OCI-LY7 (cell line): ENCODE measurements around the gene UROD. TPM values are rescaled to one million over a fixed set of nuclear protein-coding genes. Genes with fewer than 3 reads are reported as not detected.

Experiments used
- BruUV-seq: library from RNA; stranded (reverse); fragments of 400-500 nt; replicated peaks from 2 replicates; lab custom pipeline; 2021; lab: Mats Ljungman, UMichigan
- CTCF ChIA-PET: fragments of 300-600 bp; sonication (Branson Sonifier 250); formaldehyde crosslinking; loops from one replicate; lab custom pipeline; 2022; ENCODE audit warnings: antibody characterized with exemption; ENCODE audit not compliant: unreplicated experiment; lab: Charles Lee
- POLR2A ChIA-PET: fragments of 300-600 bp; sonication (Branson Sonifier 250); formaldehyde crosslinking; loops from one replicate; lab custom pipeline; 2022; ENCODE audit warnings: antibody characterized with exemption; lab: Charles Lee
- DNase-seq: peaks from one replicate; pipeline ENCODE4 v3.0.0-alpha.2; 2015; ENCODE audit warnings: low spot score
- H2AFZ ChIP-seq: fragments of 200-600 bp; sonication (generic), shearing (Covaris generic); 2 replicates; pipeline ENCODE4 v1.6.1; 2014; ENCODE audit warnings: mild to moderate bottlenecking, antibody characterized with exemption, low read length, moderate library complexity
- H3K27ac ChIP-seq: fragments of 200-600 bp; sonication (generic); 2 replicates; pipeline ENCODE4 v1.5.1; 2014; ENCODE audit warnings: mixed run types, low read depth, mild to moderate bottlenecking, moderate library complexity, low read length, inconsistent platforms; ENCODE audit not compliant: poor library complexity, severe bottlenecking
- H3K36me3 ChIP-seq: fragments of 200-600 bp; sonication (generic); 2 replicates; pipeline ENCODE4 v1.6.1; 2014; ENCODE audit warnings: mild to moderate bottlenecking, antibody characterized with exemption, low read length, moderate library complexity, mixed read lengths; ENCODE audit not compliant: insufficient read depth
- H3K4me1 ChIP-seq: fragments of 200-600 bp; sonication (generic); 2 replicates; pipeline ENCODE4 v1.5.1; 2014; ENCODE audit warnings: mild to moderate bottlenecking, low read length; ENCODE audit not compliant: insufficient read depth, poor library complexity, severe bottlenecking
- H3K4me2 ChIP-seq: fragments of 200-600 bp; sonication (generic); 2 replicates; pipeline ENCODE4 v1.6.1; 2014; ENCODE audit warnings: mild to moderate bottlenecking, low read length
- H3K4me3 ChIP-seq: fragments of 200-600 bp; sonication (generic); 2 replicates; pipeline ENCODE4 v1.5.1; 2014; ENCODE audit warnings: mild to moderate bottlenecking, low read depth, low read length; ENCODE audit not compliant: poor library complexity, severe bottlenecking
- H3K79me2 ChIP-seq: fragments of 200-600 bp; sonication (generic); 2 replicates; pipeline ENCODE4 v1.6.1; 2016; ENCODE audit warnings: low read depth, mild to moderate bottlenecking, low read length, moderate library complexity, mixed read lengths; ENCODE audit not compliant: insufficient read depth
- H3K9me2 ChIP-seq: fragments of 200-600 bp; sonication (generic); 2 replicates; pipeline ENCODE4 v1.6.1; 2016; ENCODE audit warnings: mild to moderate bottlenecking, low read length, mixed read lengths; ENCODE audit not compliant: insufficient read depth
- H3K9me3 ChIP-seq: fragments of 200-600 bp; sonication (generic); 2 replicates; pipeline ENCODE4 v1.6.1; 2014; ENCODE audit warnings: mild to moderate bottlenecking, mixed run types, low read length, mixed read lengths
- H4K20me1 ChIP-seq: fragments of 200-600 bp; sonication (generic); 2 replicates; pipeline ENCODE4 v1.6.1; 2014; ENCODE audit warnings: mild to moderate bottlenecking, antibody characterized with exemption, low read length, moderate library complexity, mixed read lengths; ENCODE audit not compliant: insufficient read depth
- EZH2phosphoT487 ChIP-seq: fragments of 200-600 bp; sonication (generic); IDR thresholded peaks from 2 replicates; pipeline ENCODE4 v1.6.1; 2018; ENCODE audit warnings: low read depth, borderline replicate concordance, mild to moderate bottlenecking, mixed run types, antibody characterized with exemption, low read length, moderate library complexity, mixed read lengths
- intact Hi-C: fragments of 100-400 bp; cut with micrococcal nuclease; formaldehyde crosslinking; loops from one replicate; pipeline ENCODE4 v1.10.0; 2022; ENCODE audit not compliant: unreplicated experiment
- total RNA-seq, 2 experiments: library from RNA; depleted of rRNA in 1 of 2; stranded (reverse); fragments of >200 nt in 1 of 2; shearing (Covaris generic) in 1 of 2; gene quantifications; 2 replicates each; pipeline ENCODE4 v1.2.3, GENCODE V29; 2014 to 2022
- TF ChIP-seq, protein P1 (sequence below): fragments of 200-600 bp; sonication (generic); conservative IDR thresholded peaks from 2 replicates; pipeline ENCODE4 v1.5.1; 2014; ENCODE audit warnings: mild to moderate bottlenecking, antibody characterized with exemption, low read length, moderate library complexity, mixed read lengths

Gene UROD
- total RNA-seq, 2 experiments from 2014 or later = 61.6 to 73.5 TPM

DNA sequence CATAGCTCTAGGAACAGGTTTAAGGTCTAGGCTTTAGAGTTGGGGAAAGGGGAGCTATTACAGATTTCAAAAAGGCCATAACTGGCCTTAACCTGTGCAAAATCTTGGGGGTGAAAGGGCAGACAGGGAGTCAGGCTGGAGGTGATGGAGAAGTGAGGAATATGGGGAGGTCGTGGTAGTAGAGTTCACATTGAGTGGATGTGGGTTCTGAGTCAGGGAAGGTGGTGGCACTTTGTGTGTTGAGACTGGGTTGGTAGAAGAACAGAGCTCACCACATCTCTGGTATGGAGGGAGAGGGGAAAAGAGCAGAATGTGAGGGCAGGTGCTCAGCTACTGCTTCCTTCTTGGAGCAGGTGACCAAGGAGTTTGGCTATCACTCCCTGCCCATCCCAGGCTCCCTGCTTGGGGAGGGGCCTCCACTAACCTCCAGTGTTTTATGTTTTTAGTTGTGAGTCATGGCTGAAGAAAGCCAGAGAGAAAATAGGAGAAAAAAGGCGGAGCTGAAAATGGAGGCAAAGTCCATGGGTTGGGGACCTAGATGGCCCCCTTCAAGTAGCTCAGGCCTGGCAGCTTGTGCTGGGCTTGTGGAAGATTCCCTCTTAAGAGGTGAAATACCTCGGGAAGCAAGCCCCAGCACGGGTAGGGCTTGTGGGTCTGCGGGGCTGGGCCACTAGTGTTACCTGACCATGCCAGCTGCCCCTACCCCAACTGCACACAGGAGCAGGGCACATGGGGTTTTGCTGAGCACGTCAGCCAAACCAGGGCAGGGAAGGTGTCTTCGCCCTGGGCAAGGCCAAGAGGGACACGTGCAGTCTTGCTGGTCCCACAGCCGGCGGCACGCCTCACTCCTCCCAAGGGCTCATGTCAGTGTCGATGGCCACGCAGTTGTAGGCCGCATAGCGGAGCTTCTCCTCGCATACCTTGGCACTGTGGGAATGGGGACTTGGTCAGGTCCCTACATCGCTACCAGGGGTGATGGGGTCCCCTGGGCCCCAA lies 9.1 kb upstream of the UROD start:
- ChIA-PET POLR2A (interaction anchor here (0.5 to 1.0 kb wide), 4 partner anchors 8 to 498 kb away, joined by 3 to 4 read pairs (median 3); partner anchors contain the start of gene UROD), CTCF (no interaction called here)
- H3K36me3 ChIP-seq = peaks cover 44% of the 10 kb centered on the region; the same call in 1 of the 2 replicates
- no peaks in the 10 kb centered on the region for H3K9me2 ChIP-seq
- no TSS peak for BruUV-seq
- no peaks in the 10 kb centered on the region for H3K79me2 ChIP-seq
- no peak overlapping the region for H3K4me3 ChIP-seq
- DNase-seq = no peak
- no peaks in the 10 kb centered on the region for H3K9me3 ChIP-seq
- H3K4me2 ChIP-seq = no peak overlapping the region
- H3K4me1 ChIP-seq = peaks cover 7% of the 10 kb centered on the region
- no peak overlapping the region for H3K27ac ChIP-seq
- no peaks in the 10 kb centered on the region for H4K20me1 ChIP-seq
- no peak overlapping the region for H2AFZ ChIP-seq
- TF ChIP-seq EZH2phosphoT487 = no peak
- TF ChIP-seq, protein P1, sequence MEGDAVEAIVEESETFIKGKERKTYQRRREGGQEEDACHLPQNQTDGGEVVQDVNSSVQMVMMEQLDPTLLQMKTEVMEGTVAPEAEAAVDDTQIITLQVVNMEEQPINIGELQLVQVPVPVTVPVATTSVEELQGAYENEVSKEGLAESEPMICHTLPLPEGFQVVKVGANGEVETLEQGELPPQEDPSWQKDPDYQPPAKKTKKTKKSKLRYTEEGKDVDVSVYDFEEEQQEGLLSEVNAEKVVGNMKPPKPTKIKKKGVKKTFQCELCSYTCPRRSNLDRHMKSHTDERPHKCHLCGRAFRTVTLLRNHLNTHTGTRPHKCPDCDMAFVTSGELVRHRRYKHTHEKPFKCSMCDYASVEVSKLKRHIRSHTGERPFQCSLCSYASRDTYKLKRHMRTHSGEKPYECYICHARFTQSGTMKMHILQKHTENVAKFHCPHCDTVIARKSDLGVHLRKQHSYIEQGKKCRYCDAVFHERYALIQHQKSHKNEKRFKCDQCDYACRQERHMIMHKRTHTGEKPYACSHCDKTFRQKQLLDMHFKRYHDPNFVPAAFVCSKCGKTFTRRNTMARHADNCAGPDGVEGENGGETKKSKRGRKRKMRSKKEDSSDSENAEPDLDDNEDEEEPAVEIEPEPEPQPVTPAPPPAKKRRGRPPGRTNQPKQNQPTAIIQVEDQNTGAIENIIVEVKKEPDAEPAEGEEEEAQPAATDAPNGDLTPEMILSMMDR = no peak
- intact Hi-C loops = no loop called here

DNA sequence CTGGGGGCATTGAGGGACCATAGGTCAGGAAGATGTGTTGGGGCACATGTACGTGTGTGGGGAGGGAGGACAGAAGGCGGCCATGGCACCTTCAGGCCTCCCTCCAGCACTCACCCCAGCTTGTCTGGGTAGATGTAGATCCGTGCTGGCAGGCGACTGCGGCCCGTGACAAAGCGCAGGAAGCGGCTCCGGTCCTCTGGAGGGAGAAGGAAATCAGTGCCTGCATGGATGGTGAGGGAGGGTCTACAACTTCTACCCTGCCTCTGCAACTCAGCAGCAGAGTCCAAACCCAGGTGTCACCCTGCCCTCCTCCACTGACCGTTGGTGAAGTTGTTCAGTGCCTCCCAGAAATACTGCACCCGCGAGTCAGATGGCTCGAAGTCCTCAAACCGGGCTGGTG lies 8.3 kb upstream of the UROD start:
- Histone ChIP-seq H3K4me2 (no peak overlapping the region), H3K27ac (no peak overlapping the region), H3K9me3 (no peaks in the 10 kb centered on the region), H3K36me3 (peaks cover 51% of the 10 kb centered on the region; the same call in 1 of the 2 replicates), H3K4me1 (peaks cover 7% of the 10 kb centered on the region), H3K4me3 (no peak overlapping the region), H3K79me2 (no peaks in the 10 kb centered on the region), H4K20me1 (no peaks in the 10 kb centered on the region), H3K9me2 (no peaks in the 10 kb centered on the region), H2AFZ (no peak overlapping the region)
- no TSS peak for BruUV-seq
- intact Hi-C loops = no loop called here
- no peak for DNase-seq
- TF ChIP-seq, protein P1 = no peak
- TF ChIP-seq EZH2phosphoT487 = no peak
- POLR2A ChIA-PET = no interaction called here
- CTCF ChIA-PET = no interaction called here
